Spleen (tissue), 11 donors: ENCODE results near the gene MT3. TPM values are rescaled to one million over a fixed set of nuclear protein-coding genes. Genes with fewer than 3 reads are reported as not detected.

Experiments
- DNase-seq: peaks from one replicate; pipeline ENCODE4 v3.0.0-alpha.2; 2020
- H3K27ac ChIP-seq, 8 donors: fragments of 200-600 bp; sonication (generic) in 7 of 8; 1 replicate in 4 of 8; 2 replicates in 4 of 8; pipeline versions ENCODE4 v1.5.0 to v1.8.0; 2016 to 2021; ENCODE audit warnings: inconsistent platforms in 4 of 8, mild to moderate bottlenecking in 4 of 8, moderate library complexity in 1 of 8
- H3K27me3 ChIP-seq, 7 donors: fragments of 200-600 bp; sonication (generic) in 6 of 7; replicated peaks in 1 of 7; 1 replicate in 4 of 7; 2 replicates in 3 of 7; pipeline versions ENCODE4 v1.5.0 to v1.8.0; 2016 to 2021; ENCODE audit warnings: inconsistent platforms in 3 of 7, mild to moderate bottlenecking in 1 of 7
- H3K36me3 ChIP-seq, 6 donors: fragments of 200-600 bp; sonication (generic) in 5 of 6; 1 replicate in 4 of 6; 2 replicates in 2 of 6; pipeline versions ENCODE4 v1.5.0 to v1.8.0; 2016 to 2021; ENCODE audit warnings: inconsistent platforms in 2 of 6
- H3K4me1 ChIP-seq, 6 donors: fragments of 200-600 bp; sonication (generic) in 5 of 6; 1 replicate in 3 of 6; 2 replicates in 3 of 6; pipeline versions ENCODE4 v1.5.0 to v1.8.0; 2016 to 2021; ENCODE audit warnings: inconsistent platforms in 3 of 6
- H3K4me3 ChIP-seq, 8 donors: fragments of 200-600 bp; sonication (generic) in 7 of 8; 1 replicate in 4 of 8; 2 replicates in 4 of 8; pipeline versions ENCODE4 v1.5.0 to v1.8.0; 2016 to 2021; ENCODE audit warnings: inconsistent platforms in 4 of 8, mild to moderate bottlenecking in 4 of 8, moderate library complexity in 2 of 8
- H3K9me3 ChIP-seq, 8 donors: fragments of 200-600 bp; sonication (generic) in 7 of 8; 1 replicate in 4 of 8; 2 replicates in 4 of 8; pipeline versions ENCODE4 v1.5.0 to v1.8.0; 2016 to 2021; ENCODE audit warnings: inconsistent platforms in 4 of 8
- CTCF ChIP-seq, 11 experiments: fragments of 200-600 bp in 7 of 11; fragments of 450-650 bp in 4 of 11; sonication (generic) in 4 of 11; IDR thresholded peaks in 8 of 11; conservative IDR thresholded peaks in 3 of 11; 1 replicate in 7 of 11; 2 replicates in 4 of 11; pipeline versions ENCODE4 v1.4.0 to v1.8.0; 2016 to 2021; ENCODE audit warnings: antibody characterized with exemption in 11 of 11, inconsistent platforms in 4 of 11, mild to moderate bottlenecking in 1 of 11
- POLR2A ChIP-seq, 3 donors: fragments of 450-650 bp; IDR thresholded peaks; one replicate each; pipeline ENCODE4 v1.5.1; 2017; ENCODE audit warnings: antibody characterized with exemption in 3 of 3, mild to moderate bottlenecking in 1 of 3
- POLR2AphosphoS5 ChIP-seq, 3 donors: sonication (generic); formaldehyde crosslinking; IDR thresholded peaks; one replicate each; pipeline ENCODE4 v1.5.1; 2017; ENCODE audit warnings: antibody characterized with exemption in 3 of 3
- WGBS, 5 donors: extraction: QIAGEN DNeasy Blood & Tissue Kit in 3 of 5; methylation state at CpG; one replicate each; pipeline versions ENCODE4 v1.1.5 to v1.1.7; 2013 to 2018; 5-methylcytosine and 5-hydroxymethylcytosine counted together
- intact Hi-C: fragments of 100-400 bp; cut with DNase I; formaldehyde crosslinking; loops from one replicate; pipeline ENCODE4 v1.15.0; 2023; ENCODE audit warnings: low total_unique reads
- polyA plus RNA-seq, 3 donors: library from polyadenylated mRNA; stranded (reverse); fragments of 200-250 nt; gene quantifications; one replicate each; pipeline ENCODE4 v1.2.1, GENCODE V29; 2013
- total RNA-seq, 7 donors: library from RNA; depleted of rRNA in 3 of 7; stranded (reverse); fragments of >200 nt in 3 of 7; fragmentation: NEBNext Ultra II Directional in 4 of 7; extraction: Animal tissue kit (Norgen Biotek cat#: 25700) in 4 of 7; gene quantifications; one replicate each; pipeline versions ENCODE4 v1.1.0 to v1.2.1, GENCODE V29; 2016 to 2021
- donor health status: healthy with polysubstance abuse.
- donor health status: DM: no; HTN: no; CAD: no; lungs with moderate emphysema.
- donor health status: DM: no; HTN: no; CAD: no.
- donor health status: Bipolar disorder and iron deficiency.
- donor health status: healthy.
- donor health status: DM: no; HTN: no; CAD: no.
- donor health status: DM: yes; HTN: yes; CAD: no.

Gene MT3
- total and polyA plus RNA-seq, 10 donors = 0.77 to 11.5 (median 1.5) TPM; not detected in 7

- H3K27ac ChIP-seq = peak overlapping the region; percentile 78 to 96 (median 89)
- peaks cover 24 to 72% (median 47%) of the 10 kb centered on the region in 6 donors for H3K4me1 ChIP-seq
- no peaks in the 10 kb centered on the region for H3K9me3 ChIP-seq
- intact Hi-C loops = loop anchor here (10.0 kb wide), 2 partner anchors 78 to 92 kb away; partner anchors contain the start of gene MT1X
- H3K27me3 ChIP-seq = no peaks in the 10 kb centered on the region
- DNase-seq = peak; percentile 89
- H3K36me3 ChIP-seq = no peaks in the 10 kb centered on the region
- WGBS, 5 donors = 39 to 58% (median 43%) methylated on average over 14 of the region's 14 CpGs
- peak in 1 of 3 donors; percentile 43 for TF ChIP-seq POLR2A (IDR thresholded peaks at IDR 0.05)
- TF ChIP-seq POLR2AphosphoS5 (IDR thresholded peaks at IDR 0.05) = peak; percentile 65 to 94 (median 92)
- TF ChIP-seq CTCF (IDR thresholded peaks at IDR 0.05 in 8 of 11, conservative IDR thresholded peaks at IDR 0.05 in 3 of 11) = no peak
- H3K4me3 ChIP-seq = no peak overlapping the region
These were observed 17.8 kb downstream of the MT3 start for GRCh38 chr16:56607109-56607618.

- peaks cover 24 to 72% (median 47%) of the 10 kb centered on the region in 6 donors for H3K4me1 ChIP-seq
- peak overlapping the region in 4 of 8 donors; percentile 57 to 75 (median 66) for H3K4me3 ChIP-seq
- H3K36me3 ChIP-seq = no peaks in the 10 kb centered on the region
- WGBS, 5 donors = 47 to 68% (median 61%) methylated on average over 2 of the region's 2 CpGs
- H3K27me3 ChIP-seq = no peaks in the 10 kb centered on the region
- intact Hi-C loops = loop anchor here (10.0 kb wide), 2 partner anchors 77 to 93 kb away; partner anchors contain the start of gene MT1X
- H3K27ac ChIP-seq = peak overlapping the region; percentile 78 to 96 (median 89)
- no peak for TF ChIP-seq POLR2A (IDR thresholded peaks at IDR 0.05)
- no peak for TF ChIP-seq POLR2AphosphoS5 (IDR thresholded peaks at IDR 0.05)
- no peak for TF ChIP-seq CTCF (IDR thresholded peaks at IDR 0.05 in 8 of 11, conservative IDR thresholded peaks at IDR 0.05 in 3 of 11)
- DNase-seq = no peak
- H3K9me3 ChIP-seq = no peaks in the 10 kb centered on the region
These were observed 18.3 kb downstream of the MT3 start for GRCh38 chr16:56607675-56608042.

DNA sequence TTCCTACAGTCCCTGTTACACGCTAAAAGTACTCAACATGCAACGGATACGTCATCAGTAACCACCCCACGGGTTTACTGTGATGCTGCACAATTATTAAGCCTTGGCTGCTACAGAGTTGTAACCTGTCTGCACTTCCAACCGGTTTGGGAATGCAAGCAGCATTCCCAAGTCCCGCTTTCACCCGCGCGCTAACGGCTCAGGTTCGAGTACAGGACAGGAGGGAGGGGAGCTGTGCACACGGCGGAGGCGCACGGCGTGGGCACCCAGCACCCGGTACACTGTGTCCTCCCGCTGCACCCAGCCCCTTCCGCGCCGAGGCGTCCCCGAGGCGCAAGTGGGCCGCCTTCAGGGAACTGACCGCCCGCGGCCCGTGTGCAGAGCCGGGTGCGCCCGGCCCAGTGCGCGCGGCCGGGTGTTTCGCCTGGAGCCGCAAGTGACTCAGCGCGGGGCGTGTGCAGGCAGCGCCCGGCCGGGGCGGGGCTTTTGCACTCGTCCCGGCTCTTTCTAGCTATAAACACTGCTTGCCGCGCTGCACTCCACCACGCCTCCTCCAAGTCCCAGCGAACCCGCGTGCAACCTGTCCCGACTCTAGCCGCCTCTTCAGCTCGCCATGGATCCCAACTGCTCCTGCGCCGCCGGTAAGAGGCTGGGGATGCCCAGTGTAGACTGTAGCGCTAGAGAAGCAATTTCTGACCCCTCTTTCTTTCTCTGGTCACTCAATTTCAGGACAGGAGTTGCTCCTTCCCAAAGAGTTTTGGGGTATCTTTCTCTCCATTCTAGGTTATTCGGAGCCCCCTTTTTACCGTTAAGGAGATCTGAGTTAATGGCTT lies 18.9 kb downstream of the MT3 start, which contains the start of gene MT2A:
Gene MT2A (plus strand): TSS at position 542 of the 833 bp plus-strand sequence. CDS start 72 bp downstream, at position 614.
- Histone ChIP-seq H3K9me3 (no peaks in the 10 kb centered on the region), H3K27me3 (no peaks in the 10 kb centered on the region), H3K36me3 (no peaks in the 10 kb centered on the region), H3K4me3 (peak within 1 kb of the TSS; percentile 37 to 75 (median 61)), H3K27ac (peak within 1 kb of the TSS; percentile 78 to 96 (median 89)), H3K4me1 (peaks cover 24 to 72% (median 47%) of the 10 kb centered on the region in 6 donors)
- 6 to 16% (median 9%) methylated on average over 20 to 62 of the region's 62 CpGs for WGBS, 5 donors
- intact Hi-C loops = loop anchor here (10.0 kb wide), 2 partner anchors 77 to 93 kb away; partner anchors contain the start of gene MT1X
- TF ChIP-seq CTCF (IDR thresholded peaks at IDR 0.05 in 8 of 11, conservative IDR thresholded peaks at IDR 0.05 in 3 of 11) (peak in 1 of 11 experiments; percentile 13), POLR2A (IDR thresholded peaks at IDR 0.05) (peak in 1 of 3 donors; percentile 84), POLR2AphosphoS5 (IDR thresholded peaks at IDR 0.05) (peak; percentile 95)
- peak; percentile 99 for DNase-seq
